SIG-M5 treated with dmso at 0.1 percent for 504 hours (cell line): Measurements from ENCODE around the gene RBFOX2.
"Not testable (repeated sequence)": the region's sequence is repeated elsewhere in the genome, so short reads cannot be mapped to it uniquely, and the experiment has no call there.

Experiments
- DNase-seq: peaks from one replicate; lab custom pipeline; 2025; ENCODE audit not compliant: unreplicated experiment; lab: John Stamatoyannopoulos, UW

The RBFOX2 gene

DNA sequence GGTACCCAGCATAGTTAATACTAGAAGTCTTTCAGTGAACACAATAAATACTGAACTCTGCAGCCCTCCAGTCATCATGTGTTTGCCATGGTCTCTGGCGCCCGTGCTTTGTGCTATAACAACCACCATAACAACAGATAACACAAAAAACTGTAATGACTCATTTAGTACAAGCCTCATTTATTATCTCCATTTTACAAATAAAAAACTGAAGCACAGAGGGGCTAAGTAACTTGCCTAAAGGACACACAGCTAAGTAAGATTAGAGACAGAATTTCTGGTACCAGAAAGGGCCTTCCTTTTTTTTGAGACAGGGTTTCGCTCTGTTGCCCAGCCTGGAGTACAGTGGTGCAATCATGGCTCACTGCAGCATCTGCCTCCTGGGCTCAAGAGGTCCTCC is 19.5 kb downstream of the RBFOX2 start:
- DNase-seq, result no peak

- no peak for DNase-seq
These were observed 20.1 kb downstream of the RBFOX2 start for GRCh38 chr22:36008565-36008964.

DNA sequence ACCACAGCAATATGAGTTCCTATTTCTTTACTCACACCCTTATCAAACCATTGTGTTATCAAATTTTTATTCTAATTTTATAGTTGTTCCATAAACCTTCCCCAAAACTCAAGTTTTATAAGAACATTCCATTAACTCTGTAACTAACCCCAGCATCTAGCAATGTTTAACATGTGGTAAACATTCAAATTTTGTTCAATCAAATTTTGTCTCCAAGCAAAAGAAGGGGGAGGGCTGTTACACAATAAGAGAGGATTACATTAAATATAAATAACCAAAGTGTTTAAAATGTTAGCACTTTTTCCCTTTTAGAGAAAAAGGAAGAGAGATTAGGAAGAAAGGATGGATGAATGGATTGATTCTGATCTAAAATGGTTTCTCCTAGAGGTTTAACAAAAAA is 20.5 kb downstream of the RBFOX2 start:
- DNase-seq, result no peak

- DNase-seq, result no peak
These were observed 24.5 kb downstream of the RBFOX2 start for GRCh38 chr22:36003972-36004674.

- no peak for DNase-seq
These were observed 25.8 kb downstream of the RBFOX2 start for GRCh38 chr22:36002718-36003260.

DNA sequence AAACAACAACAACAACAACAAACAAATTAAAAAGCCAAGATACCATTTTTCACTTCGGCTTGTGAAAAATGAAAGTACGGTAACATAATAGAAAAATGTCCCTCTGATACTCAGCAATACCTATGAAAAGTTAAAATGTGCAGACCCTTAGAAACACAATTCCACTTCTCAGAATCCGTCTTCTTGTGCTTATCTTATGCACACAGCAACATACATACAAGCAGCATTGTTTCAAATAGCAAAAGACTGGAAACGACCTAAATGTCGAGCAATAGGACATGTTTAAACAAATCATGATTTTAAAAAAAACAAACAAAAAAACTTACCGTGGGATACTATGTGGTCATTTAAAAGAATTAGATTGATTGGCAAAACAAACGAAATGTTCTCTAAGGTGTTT is 26.5 kb downstream of the RBFOX2 start:
- no peak for DNase-seq

- DNase-seq, result no peak
These were observed 29.9 kb downstream of the RBFOX2 start for GRCh38 chr22:35998748-35999147.

DNA sequence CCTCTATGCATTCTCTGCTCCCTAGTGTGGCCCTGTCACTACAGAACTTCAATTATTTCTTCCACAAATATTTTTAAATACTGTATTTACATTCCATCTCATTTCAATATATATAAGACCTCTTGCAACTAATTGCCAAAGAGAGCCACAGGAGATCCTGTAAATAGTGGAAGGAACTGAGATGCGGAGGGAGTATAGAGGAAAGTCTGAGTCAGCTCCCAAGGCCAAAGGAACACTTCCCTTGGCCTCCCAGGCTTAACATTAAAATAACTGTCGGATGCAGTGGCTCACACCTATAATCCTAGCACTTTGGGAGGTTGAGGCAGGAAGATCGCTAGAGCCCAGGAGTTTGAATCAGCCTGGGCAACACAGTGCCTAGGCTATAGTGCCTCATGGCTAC is 31.2 kb downstream of the RBFOX2 start:
- DNase-seq, result no peak

DNA sequence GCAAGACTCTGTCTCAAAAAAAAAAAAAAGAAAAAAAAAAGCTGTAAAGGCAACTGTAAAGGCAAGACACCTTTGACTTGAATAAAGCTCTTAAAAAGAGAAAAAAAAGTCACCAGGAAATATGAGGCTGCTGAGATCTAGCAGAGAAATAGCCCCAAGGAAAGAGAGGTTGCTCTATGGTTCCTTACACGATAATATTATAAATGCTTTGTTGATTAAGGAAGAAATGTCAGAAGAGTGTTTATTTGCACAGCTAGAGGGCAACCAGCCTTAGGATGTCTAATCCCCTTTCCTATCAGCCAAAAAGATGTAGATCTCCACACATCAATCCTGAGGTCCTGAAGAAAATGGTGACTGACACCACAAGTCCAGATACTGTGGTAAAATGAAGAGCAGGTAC is 32.0 kb downstream of the RBFOX2 start:
- no peak for DNase-seq

DNA sequence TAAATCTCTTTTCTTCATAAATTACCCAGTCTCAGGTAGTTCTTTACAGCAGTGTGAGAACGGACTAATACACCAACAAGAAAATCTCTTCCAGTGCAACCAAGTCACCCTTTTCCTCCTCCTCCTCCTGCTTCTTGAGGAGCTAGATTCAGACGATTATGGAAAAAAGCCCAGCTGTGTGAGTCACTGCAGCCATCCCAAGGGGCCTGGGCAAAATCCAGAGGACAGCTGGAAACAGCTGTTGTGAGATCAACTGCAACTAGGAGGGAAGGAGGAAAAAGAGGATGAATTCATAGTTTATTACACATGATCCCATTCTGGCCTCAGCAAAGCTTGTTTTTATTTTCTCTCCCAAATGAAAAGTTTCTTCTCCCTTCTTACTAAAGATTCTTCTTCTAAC is 32.9 kb downstream of the RBFOX2 start:
- no peak for DNase-seq

DNA sequence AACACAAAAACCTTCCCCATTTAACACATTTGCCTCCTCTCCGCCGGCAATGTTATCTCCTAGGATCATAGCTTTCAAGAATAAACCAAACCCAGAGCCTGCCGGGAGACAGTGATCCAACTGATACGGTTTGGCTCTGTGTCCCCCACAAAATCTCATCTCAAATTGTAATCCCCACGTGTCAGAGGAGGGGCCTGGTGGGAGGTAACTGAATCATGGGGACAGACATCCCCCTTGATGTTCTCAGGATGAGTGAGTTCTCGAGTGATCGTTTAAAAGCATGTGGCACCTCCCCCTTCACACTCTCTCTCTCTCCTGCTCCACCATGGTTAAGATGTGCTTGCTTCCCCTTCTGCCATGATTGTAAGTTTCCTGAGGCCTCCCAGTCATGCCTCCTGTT is 33.3 kb downstream of the RBFOX2 start:
- DNase-seq, result no peak

DNA sequence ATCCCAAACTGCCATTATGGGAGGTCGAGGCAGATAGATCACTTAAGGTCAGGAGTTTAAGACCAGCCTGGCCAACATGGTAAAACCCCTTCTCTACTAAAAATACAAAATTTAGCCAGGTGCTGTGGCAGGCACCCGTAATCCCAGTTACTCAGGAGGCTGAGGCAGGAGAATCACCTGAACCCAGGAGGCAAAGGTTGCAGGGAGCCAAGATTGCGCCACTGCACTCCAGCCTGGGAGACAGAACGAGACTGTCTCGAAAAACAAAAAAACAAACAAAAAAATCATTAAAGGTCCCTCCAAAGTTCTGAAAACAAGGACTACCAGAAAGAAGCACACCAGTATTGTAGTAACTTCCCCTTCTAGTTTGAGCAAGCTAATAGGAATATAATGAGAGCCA is 34.9 kb downstream of the RBFOX2 start:
- not testable (repeated sequence) for DNase-seq

DNA sequence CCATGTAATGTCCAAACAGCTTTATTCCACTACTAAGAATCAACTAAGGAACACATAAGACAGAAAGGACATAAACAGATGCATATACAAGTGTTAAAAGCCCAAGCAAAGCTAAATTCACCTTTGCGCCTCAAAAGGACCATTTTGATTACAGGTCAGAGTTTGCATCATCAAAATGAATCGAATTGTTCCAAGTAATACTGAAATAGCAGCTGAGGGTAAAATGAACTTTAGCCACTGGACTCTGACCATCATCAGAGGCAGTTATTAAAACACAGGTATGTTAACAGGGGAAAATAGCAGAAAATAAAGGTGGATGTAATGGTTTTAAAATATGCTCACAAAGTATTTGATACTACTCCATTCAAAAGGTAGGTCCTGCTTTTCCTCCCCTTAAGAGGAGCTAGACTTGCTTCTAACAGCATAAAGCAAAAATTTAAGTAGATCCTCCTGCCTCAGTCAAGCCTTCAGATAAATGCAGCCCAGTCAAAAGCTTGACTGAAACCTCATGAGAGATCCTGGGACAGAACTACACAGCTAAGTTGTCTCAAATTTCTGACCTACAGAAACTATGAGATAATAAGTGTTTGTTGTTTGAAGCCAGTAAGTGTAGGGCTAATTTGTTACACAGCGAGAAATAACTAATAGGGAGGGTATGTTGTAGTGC is 35.4 kb downstream of the RBFOX2 start:
- DNase-seq, result no peak

DNA sequence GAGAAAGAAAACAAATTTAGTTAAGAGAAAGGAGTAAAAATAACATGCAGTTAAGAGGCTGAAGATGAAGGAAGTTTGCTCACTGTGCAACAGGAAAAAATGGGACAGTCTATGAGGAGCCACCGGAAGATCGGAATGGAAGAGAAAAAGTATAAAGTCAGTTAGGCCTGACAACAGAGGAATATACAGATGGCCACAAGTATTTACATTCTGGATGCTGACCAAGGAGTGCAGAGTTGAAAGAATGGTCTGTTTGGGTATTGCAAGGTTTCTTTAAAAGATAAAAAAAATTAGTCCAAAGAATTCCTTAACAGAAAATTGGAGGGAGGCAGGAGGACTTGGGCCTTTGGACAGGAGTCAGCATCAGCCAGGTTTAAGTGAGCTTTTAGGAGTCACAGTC is 37.5 kb downstream of the RBFOX2 start:
- no peak for DNase-seq

GRCh38 chr22:35988030-35988429 is 40.6 kb downstream of the RBFOX2 start:
- no peak for DNase-seq

DNA sequence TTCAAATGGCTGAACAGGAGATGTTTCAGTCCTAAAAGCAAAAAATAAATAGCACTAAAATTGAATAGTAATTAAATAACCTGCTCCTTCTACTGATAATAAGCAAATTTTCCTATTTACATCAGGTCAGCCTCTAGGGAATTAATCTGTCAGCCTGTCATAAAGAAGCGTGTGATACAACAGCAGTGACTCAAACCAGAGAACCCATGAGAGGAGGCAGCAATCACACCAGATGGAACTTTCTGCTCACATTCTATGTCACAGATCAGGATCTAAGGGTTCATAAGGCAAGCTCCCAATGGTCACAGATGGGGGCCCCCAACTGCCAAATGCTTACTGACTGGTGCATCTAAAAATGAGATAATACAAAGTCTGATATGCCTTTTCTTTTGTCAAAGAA is 41.1 kb downstream of the RBFOX2 start:
- no peak for DNase-seq

DNA sequence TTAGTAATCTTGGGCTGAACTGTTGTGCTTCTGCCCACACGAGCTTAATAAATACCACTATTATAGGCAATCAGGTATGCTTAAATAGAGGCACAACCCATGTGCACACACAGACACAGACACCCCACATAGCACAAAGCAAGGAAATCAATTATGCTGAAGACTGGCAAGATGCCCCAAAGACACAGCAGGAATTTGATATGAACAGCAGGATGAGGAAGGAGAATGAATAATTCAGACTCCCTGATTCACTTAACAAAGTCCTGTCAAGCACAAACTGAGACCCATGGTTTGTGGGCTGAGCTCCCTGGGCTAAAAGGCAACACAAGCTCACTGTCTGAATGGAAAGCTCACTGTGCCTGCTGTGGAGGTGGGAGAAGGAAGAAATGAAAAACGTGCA is 42.5 kb downstream of the RBFOX2 start:
- DNase-seq, result no peak

GRCh38 chr22:35985371-35985770 is 43.3 kb downstream of the RBFOX2 start:
- no peak for DNase-seq

DNA sequence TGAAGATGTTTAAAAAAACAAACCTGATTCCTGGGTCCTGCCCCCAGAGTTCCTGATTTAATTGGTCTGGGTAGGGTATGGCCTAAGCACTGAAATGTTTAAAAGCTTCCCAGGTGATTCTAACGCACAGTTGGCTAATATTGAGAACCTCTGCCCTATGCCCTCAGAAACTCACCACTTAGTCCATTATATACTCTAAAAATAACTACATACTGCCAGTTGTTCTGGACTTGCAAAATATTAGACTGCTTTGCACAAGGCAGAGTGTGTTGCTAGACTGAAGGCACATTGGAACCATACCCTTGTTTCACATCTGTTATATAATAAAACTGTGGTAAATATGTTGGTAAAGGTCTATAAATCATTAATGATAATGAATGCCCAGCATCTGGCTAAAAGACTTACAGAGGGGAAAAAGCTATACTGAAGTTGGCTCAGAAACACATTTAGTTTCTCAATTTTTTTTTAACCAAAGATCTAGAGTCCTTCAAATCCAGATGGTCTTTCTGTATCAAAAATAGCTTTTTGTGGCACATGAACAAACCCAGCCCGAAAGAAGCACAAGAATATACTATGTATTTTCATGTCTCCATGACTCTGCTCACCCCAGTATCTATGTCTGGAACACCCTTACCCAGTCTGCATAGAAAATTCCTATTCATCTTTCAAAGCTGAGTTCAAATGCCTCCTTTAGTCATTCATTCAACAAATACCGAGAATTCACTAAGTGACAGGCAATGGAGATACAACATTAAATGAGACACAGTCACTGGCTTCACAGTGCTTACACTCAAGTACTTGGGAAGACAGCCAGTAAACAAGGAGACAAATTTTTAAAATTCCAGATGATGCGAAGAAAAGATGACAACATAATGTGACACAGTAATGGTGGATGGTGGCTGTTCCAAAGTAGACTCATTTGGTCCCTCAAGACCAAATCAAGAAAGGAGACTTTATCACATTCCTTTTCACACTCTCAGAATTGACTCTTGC is 44.1 kb downstream of the RBFOX2 start:
- no peak for DNase-seq

DNA sequence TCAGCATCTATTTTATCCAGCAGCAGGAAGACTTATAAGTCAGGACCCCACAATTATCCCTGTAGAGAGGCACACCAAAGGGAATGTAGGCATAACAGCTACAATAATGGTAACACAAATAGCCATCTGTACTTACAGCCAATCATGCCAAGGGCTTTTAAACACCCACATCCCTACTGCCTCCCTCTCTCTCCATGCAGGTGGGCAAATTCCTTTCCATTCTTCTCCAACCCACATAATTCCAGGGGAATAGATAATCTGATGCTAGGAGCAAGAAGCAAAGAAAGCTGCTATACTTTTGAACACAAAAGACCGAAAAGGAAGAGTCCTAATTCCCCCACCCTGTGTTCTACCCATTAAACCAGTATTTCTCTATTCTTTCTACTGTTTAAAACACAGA is 46.7 kb downstream of the RBFOX2 start:
- DNase-seq, result no peak

GRCh38 chr22:35978889-35979288 is 49.7 kb downstream of the RBFOX2 start:
- no peak for DNase-seq
